HL-60/S4 treated with retinoic acid at 250 ng/mL for 4 days and 3 days (cell line): ENCODE results near the gene LOXHD1.

ENCODE experiments used
- in situ Hi-C: fragments of 300-500 bp; cut with MboI; formaldehyde crosslinking; loops from 2 replicates; pipeline ENCODE4 v1.7.0; 2022; ENCODE audit warnings: low sequenced_read_pairs

LOXHD1 gene

GRCh38 chr18:46676182-46676835 is 19.3 kb upstream of the LOXHD1 start:
- in situ Hi-C loops = no loop called here

GRCh38 chr18:46675112-46675511 is 18.1 kb upstream of the LOXHD1 start:
- in situ Hi-C loops = no loop called here

- in situ Hi-C loops = loop anchor here (25.0 kb wide), 1 partner anchor 385 kb away; no protein-coding TSS in a partner anchor
These were observed 15.3 kb upstream of the LOXHD1 start for GRCh38 chr18:46672062-46672970.

- in situ Hi-C loops = loop anchor here (25.0 kb wide), 1 partner anchor 381 kb away; no protein-coding TSS in a partner anchor
These were observed 11.7 kb upstream of the LOXHD1 start for GRCh38 chr18:46668694-46669093.

- in situ Hi-C loops = loop anchor here (25.0 kb wide), 1 partner anchor 381 kb away; no protein-coding TSS in a partner anchor
These were observed 11.1 kb upstream of the LOXHD1 start for GRCh38 chr18:46668135-46668534.

GRCh38 chr18:46663539-46663938 is 6.5 kb upstream of the LOXHD1 start:
- in situ Hi-C loops = loop anchor here (25.0 kb wide), 1 partner anchor 376 kb away; no protein-coding TSS in a partner anchor

GRCh38 chr18:46660957-46661749 is 4.1 kb upstream of the LOXHD1 start:
- in situ Hi-C loops = loop anchor here (25.0 kb wide), 1 partner anchor 374 kb away; no protein-coding TSS in a partner anchor

- in situ Hi-C loops = loop anchor here (10.0 to 25.0 kb wide), 2 partner anchors 372 to 505 kb away; no protein-coding TSS in a partner anchor
These were observed 2.5 kb upstream of the LOXHD1 start for GRCh38 chr18:46659484-46659883.

GRCh38 chr18:46656326-46657114 is 500 bp downstream of the LOXHD1 start:
- in situ Hi-C loops = loop anchor here (10.0 to 25.0 kb wide), 2 partner anchors 369 to 502 kb away; no protein-coding TSS in a partner anchor

GRCh38 chr18:46652372-46652771 is 4.6 kb downstream of the LOXHD1 start:
- in situ Hi-C loops = loop anchor here (10.0 to 25.0 kb wide), 2 partner anchors 365 to 498 kb away; no protein-coding TSS in a partner anchor

- in situ Hi-C loops = loop anchor here (10.0 to 25.0 kb wide), 2 partner anchors 363 to 496 kb away; no protein-coding TSS in a partner anchor
These were observed 6.3 kb downstream of the LOXHD1 start for GRCh38 chr18:46650681-46651080.

GRCh38 chr18:46649071-46649862 is 7.8 kb downstream of the LOXHD1 start:
- in situ Hi-C loops = no loop called here

GRCh38 chr18:46646468-46646867 is 10.6 kb downstream of the LOXHD1 start:
- in situ Hi-C loops = no loop called here

- in situ Hi-C loops = no loop called here
These were observed 14.5 kb downstream of the LOXHD1 start for GRCh38 chr18:46642561-46642960.

- in situ Hi-C loops = no loop called here
These were observed 15.1 kb downstream of the LOXHD1 start for GRCh38 chr18:46641917-46642316.

- in situ Hi-C loops = no loop called here
These were observed 17.6 kb downstream of the LOXHD1 start for GRCh38 chr18:46639386-46639785.

GRCh38 chr18:46636040-46636630 is 20.9 kb downstream of the LOXHD1 start:
- in situ Hi-C loops = no loop called here

GRCh38 chr18:46632401-46633071 is 24.5 kb downstream of the LOXHD1 start:
- in situ Hi-C loops = no loop called here
